Activated CD4-positive, alpha-beta T cell treated with anti-CD3 and anti-CD28 coated beads for 24 hours (primary cell): ENCODE data around the gene PTPN1.

Source experiments
- DNase-seq, 2 donors: peaks; one replicate each; pipeline ENCODE4 v3.0.0-alpha.2; 2020; ENCODE audit warnings: low read depth in 2 of 2

The PTPN1 gene

DNA sequence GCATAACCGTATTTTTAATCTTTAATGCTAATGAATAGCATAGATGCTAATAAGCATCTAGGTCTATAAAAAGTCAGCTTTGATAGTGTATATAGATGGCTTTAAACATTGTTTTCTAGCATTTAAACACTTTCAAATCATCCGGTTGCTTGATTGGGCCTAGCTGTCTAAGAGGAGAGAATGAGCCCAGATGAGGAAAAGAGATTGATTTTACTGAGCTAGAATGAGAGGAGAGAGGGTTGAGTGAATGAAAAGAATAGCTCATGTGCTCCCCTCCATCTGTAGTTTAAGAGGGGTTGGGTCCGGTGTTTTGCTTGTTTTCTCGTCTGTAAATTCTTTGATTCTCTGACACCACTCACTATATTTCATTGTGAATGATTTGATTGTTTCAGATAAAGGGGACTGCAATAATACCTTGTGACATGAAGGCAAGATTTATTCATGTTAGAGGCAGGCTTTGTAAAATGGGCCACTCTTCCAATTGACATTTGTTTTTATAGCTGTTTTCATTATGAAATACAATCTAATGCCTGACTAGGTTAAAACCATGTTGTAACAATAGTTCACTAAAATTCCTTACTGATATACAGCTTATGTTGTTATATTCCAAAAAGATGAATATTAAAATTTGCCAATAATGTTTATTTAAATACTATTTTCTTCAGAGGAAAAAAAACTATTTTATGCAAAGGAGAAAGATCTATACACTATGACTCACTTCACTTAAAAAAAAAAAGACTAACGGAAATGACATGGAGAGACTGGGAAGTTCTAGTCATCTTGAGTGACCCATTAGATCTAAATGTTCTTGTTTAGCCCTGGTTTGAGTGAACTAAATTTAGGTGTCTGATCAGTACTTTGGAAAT, 3.2 kb downstream of the PTPN1 start:
- DNase-seq = no peak

DNA sequence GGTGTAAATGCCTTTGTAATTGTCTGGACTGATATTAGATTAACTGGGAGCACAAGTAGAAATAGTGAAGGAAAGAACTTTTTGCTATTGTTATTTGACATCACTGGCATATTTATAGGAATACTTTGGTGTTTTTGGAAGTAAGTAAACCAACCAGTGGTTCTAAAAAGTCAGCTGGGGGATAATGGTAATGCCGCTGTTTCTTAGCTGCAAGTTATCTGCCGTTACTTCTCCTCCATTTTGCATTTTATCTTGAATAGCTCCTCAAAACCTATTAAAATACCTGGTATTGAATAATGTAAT, 3.8 kb downstream of the PTPN1 start:
- no peak for DNase-seq

DNA sequence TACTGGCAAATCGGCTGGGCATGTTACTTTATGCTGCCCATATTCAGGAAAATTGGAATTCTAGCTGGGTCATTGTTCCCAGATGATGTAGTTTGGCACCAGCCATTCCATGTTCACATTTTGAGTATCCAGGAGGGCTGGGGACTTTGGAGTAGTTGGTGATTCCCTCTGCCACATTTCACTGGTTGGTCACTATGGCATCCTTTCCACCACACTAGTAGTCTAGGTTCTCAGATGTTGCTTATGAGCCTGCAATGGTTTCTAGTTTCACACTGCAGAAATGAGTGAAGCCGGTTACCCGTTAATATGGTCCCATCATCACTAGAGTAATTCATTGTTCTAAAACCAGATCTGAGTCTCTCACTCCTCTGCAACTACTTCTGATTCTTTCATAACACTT, 4.6 kb downstream of the PTPN1 start:
- no peak for DNase-seq

DNA sequence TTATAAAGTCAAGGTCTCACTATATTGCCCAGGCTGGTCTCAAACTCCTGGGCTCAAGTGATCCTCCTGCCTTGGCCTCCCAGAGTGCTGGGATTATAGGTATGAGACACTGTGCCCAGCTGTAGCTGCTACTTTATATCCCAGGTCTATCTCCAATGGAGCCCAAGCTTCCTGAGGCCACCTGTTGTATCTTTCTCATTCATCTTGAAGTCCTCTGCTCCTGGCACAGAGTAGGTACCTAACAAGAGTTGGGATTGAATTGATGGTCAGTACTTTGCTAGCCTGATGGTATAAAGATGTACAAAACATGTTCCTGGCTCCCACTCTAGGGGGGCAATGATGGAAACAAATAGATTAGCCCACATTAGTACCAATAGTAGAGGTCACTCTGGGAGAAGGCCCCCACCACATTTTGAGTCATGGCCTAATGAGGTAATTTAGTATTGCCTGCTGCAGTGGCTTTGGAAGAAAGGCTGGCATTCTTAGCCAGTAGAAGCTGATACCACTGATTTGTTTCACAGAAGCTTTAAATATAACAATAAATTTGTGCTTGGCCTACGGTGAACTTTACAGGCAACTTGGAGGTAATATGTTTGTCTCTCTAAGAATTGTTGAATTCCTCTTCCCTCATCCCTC, 5.4 kb downstream of the PTPN1 start:
- no peak for DNase-seq

DNA sequence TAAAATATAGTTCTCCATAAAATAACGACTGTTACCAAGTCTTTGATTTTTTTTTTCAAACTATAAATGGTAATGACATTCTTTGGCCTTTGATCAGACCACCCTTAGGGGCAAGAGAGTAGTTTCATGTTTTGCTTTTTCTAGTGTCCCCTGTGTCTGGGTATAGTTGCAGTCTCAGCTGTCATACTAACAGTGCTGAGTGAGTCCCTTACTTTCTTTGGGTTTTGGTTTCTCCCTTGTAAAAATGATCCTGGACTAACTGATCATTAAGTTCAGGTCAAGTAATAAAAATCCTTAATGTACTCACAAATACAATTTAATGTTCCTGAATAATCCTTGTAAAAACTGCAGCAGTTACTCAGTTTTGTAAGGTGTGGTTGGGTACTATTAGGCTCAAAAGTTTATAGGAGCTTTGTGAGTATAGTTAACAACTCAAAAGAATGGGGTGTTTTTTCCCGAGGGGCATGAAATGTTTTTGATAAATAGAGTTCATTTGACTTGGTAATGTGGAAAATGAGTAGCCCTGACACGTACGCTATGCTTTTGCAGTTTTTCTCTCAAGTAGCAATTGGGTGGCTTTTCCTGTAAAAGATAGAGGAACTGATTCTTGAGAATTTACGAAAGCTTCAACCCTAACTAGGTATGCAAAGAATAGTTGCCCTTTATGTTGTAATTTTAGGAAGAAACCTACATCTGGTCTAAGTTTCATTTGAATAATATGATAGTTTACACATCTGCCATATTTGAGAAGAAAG, 6.2 kb downstream of the PTPN1 start:
- no peak for DNase-seq

DNA sequence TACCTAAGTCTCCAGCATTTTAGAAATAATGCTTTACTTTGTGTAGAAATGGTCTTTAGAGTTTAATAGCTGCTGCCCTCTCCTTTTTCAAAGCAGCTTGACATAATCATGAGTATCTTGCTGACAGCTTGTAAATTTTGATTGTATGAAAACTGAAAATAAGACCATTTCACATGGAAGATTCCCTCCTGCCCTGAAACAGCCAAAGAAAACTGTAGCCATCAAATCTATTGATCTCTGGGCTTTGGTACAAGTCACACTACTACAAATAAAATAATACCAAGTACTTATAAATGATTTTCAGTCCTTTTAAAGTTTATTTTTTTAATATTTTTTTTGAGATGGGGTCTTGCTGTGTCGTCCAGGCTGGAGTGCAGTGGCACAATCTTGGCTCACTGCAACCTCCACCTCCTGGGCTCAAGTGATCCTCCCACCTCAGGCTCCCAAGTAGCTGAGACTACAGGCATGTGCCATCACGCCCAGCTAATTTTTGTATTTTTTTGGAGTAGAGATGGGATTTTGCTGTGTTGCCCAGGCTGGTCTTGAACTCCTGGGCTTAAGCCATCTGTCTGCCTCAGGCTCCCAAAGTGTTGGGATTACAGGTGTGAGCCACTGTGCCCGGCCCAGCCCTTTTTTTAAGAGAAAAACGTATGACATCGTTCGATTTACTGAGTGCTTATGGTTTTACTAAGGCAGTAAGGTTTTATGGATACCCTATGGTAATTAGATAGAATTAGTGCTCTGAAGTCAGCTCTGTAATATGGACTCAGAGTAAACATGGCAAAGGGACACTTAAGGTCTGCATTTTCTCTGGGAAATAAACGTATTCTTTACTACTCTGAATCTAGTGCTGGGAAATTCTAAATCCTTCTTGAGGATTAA, 7.0 kb downstream of the PTPN1 start:
- no peak for DNase-seq

DNA sequence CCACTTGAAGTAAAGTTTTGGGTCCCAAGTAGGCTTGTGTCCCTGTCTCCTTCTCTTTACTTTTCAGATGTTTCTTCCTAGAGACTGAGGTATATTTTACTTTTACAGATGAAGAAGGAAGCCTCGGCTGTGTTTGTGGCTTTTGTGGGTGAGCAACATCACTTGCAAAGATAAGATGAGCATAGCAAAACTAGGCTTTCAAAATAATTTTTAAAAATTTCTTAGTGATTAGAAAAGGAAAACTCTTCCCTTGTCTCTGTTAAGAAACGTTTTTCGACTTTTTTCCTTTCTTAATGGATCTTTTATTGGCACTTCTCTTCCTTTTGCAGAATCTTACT, 7.6 kb downstream of the PTPN1 start:
- no peak for DNase-seq

DNA sequence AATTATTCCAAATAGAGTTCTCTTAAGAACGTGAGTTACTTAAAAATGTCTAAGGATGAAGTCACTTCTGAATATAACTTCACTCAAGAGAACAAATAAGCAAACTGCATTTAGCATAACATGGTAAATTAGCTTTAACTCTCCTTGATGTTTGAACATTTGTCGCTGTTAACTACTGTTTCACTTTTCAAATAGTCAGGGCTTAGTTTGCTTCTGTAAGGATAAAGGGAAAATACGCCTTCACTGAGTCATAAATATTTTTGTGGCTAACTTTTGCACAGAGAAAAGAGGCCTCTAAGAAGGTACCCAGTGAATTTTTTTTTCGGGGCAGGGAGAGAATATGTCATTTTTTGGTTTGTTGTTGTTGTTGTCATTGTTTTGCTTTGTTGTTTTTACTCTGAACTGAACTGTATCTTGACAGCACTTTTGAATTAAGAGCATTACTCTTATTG, 8.1 kb downstream of the PTPN1 start:
- no peak for DNase-seq

DNA sequence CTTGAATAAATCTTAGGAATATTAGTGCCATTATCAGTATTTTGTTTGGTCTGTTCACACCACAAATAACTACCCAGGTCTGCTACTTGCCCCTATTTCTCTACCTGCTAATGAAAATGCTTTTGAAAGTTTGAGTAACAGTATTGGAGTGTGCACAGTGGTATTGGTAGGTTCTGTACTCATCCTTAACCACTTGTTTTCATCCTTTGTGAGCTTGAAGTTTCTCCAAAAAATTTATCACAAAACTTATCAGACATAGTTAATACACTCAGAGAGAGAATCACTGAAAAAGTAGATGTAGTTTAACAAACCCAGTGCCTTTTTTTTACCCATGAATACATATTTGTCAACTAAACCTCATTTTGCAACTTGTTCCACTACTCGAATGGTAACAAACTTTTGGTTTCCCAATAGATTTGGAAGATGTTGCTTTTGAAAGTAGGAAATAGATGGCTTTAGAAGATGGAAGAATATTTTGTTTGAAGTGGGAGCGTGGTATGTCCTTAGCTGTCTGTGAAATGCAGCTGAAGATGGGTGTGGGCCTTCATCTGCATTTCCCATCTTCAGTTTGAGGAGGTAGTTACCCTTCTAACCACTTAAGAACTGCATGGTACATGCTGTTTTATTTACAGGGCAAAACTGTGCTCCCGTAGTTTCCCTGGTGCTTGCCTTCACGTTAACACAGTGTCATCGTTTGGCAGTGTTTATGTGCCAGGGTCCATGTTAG, 9.0 kb downstream of the PTPN1 start:
- DNase-seq = no peak

DNA sequence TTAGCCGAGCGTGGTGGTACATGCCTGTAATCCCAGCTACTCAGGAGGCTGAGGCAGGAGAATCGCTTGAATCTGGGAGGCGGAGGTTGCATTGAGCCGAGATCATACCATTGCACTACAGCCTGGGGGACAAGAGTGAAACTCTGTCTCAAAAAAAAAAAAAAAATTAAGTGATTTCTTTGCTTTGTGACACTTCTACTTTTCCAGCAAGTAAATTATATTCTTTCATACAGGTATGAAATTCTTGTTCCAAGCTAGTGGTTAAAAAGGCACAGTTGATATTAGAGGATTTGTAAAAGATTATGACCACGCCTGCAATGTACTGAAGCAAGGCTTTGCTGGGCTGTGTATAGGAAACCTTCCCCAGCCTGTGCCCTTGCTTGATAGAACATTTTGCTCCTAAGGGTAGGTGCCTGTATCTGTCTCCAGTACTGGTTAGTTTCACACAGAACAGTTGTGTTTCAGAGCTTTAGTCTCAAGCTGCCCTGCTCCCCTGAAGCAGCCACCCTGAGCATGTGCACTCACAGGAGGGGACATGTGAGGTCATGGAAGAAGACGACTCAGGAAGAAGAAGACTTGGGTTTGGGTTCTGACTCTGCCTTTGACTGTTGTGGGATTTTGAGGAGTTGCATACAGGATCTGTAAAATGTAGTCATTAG, 10.2 kb downstream of the PTPN1 start:
- DNase-seq = no peak

DNA sequence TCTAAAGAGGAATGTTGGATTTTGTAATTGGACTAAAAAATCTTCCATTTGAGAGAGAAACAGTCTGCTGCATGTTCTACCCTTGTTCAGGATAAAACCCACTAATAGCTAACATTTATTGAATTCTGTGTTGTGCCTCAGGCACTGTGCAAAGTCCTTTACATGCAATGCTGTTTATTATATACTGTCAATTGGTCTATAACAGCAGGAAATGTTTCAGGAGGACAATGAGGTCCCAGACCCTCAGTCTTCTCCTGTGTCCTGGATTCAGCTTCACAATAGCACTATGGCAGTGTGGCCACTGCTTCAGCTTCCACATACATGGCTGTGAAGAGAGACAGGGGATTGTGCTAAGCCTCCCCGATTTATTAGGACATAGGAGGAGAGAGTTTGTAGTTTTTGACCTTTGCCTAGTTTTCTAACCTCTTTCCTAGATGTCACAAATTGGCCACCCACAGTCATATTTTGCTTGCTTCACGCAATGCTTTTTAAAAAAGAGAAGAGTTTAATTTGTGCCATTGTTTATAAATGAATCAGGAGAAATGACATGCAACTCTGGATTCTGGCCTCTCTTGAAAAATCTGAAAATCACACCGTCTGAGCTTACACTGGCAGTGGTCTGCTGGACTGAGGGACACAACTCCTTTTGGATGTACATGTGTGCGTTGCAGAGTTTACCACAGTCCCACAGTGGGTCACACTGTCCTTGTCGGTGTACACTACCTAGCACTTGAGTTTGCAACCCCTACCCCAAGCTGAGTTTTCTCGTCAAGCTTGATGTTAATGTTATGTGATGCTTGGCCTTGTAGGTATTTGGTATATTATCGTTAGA, 11.3 kb downstream of the PTPN1 start:
- no peak for DNase-seq

DNA sequence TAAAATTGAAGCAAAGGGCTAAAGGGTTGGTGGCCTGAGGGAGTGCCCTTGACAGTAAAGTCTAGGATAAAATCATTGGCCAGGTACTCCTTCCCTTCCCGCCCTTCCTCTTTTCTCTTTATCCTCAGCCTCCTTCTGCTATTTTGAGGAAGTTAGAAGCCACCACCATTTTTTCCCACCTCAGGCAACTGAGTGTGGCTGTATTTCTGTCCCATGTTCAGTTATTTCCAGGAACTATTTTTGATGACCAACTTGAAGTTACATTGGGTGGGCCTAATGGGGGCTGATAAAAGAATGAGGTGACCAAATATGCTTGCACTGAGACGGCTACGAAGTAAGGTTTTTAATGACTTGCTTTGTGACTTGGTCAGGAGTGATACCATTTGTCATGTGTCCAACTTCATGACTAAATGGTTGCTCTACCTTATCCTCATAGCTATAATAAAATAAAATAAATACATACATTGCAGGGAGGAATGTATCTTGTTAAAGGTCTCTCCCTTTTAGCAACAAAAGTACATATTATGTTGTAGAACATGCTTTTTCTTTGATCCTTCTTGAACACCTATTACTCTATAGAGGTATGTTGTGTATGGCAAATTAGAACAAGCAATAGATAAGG, 12.0 kb downstream of the PTPN1 start:
- no peak for DNase-seq

DNA sequence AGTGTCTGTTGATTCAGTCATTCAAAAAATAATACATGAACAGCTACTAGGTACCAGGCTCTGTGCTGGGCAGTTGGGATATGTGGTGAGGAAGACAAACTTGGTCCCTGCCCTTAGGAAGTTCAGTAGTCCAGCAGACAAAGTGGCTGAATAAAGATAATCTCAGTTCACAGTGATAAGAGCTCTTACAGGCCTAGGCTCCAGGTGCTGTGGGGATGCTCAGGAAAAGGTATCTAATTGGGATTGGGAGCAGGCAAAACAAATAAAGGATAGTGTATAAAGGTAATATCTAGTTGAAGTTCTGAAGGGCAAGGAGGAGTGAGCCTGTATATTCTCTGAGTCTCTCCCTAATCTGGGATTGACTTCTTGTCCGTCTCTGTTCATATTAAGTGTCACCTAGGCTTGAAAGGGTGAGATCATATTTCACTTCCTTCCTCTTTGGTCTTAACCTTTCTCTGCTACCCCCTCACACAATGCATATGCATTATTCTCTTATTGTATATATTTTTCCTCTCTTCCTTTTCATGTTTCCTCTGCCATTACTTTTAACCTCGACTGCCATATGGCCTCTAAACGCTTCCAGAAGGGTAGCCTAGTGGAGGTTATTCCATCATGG, 13.5 kb downstream of the PTPN1 start:
- DNase-seq = no peak

DNA sequence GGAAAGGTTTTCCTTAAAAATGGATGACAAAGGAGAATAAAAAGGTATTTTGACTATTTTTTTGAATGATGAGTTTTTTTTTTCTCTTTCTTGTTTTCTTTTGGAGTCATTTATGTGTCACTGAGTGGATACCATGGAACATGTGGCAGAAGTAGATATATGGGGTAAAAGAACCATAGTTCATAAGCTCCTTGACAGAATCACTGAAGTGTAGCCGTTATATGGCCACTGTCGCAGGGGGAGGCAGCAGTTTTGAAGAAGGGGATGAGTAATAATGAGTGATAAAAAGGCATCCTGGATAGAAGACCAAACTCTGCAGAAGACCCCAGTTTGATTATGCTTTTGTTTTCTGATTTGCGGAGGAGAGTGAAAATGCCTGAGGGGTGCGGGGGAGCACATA, 15.5 kb downstream of the PTPN1 start:
- DNase-seq = no peak

DNA sequence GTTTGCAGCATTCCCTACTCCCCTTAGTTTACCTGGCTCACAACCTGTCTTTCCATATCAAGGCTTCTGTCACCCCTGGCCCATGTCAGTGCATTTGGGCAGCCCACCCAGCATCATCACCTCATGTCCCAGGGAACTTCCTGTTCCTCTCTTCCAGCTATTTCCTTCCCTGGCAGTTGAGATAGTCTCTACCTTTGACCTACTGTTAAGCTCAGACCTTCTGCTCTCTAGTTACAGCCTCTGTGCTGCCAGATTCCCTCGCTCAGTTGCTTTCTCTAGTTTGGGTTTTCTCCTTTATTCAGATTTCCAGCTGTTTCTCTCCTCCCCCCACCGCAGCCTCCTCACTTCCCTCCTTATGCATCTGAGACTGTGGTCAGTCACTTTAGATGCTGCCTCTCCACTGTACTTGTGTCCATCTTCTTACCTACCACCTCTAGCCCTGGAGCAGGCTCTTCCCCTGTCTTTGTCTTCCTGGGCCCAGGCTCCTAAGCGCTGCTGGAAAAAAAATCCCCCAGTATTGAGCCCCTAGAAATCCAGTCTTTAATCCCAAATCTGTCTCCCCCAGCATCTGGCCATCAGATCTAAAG, 16.3 kb downstream of the PTPN1 start:
- no peak for DNase-seq

DNA sequence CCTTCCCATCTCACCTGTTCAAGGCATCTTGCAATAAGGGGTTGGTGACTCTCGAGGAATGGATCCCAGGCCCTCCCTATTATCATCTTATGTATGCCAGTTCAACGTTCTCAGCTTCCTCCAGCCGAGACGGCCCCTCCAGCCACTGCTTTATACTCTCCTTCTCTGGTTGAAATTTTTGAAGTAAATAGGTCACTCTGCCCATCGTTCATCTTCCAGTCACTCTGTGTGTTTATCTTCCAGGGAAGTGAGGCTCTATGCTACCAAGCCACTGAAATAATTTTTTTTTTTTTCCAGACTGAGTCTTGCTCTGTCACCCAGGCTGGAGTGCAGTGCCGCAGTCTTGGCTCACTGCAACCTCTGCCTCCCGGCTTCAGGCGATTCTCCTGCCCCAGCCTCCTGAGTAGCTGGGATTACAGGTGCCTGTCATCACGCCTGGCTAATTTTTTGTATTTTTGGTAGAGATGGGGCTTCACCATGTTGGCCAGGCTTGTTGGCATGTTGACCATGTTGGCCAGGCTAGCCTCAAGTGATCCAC, 17.0 kb downstream of the PTPN1 start:
- no peak for DNase-seq

DNA sequence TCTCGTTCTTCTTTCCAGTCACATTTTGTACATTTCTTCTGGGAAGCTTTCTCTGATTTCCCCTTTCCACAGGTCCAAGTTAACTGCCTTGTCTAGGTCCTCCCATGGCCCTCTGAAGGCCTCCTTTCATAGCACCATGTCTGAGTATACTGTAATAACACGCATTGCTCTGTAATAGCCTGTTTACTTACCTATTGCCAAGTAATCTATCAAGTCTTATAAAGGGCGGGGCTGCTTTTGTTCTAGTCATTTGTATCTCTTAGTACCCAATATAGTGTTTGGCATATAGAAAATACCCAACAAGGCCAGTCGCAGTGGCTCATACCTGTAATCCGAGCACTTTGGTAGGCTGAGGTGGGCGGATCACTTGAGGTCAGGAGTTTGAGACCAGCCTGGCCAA, 17.9 kb downstream of the PTPN1 start:
- DNase-seq = no peak

DNA sequence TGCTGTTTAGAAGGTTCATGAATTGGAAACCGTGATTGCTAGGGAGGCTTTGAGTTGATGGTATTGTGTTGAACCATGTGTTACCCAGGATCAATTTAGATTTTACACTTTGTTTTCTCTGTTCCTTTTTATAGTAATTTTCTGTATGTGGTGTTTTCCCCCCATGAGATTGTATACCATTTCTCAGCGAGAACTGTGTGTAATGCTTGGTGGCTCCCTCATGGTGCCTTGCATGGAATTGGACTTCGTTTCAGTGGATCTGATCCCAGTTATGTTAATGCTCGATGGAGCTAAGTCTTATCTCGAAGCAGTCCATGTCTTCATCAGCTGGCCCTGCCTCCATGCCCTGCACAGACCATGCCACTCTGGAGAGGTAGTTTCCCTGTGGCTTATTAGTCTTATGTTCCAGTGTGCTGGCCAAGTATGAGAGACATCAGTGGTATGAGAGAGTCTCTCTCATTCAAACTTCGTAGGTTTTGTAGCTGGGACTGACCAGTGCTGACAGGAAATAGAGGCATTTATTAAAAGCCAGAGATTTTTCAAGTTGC, 18.7 kb downstream of the PTPN1 start:
- no peak for DNase-seq
